WTC11 (cell line): ENCODE measurements around the gene ZNF213. TPM values are rescaled to one million over a fixed set of nuclear protein-coding genes. Genes with fewer than 3 reads are reported as not detected.
A peak's percentile ranks its signal among the peaks of the same experiment; 100 is the strongest.

ENCODE experiments used
- ATAC-seq: fragments of 200-7000 bp; cut with Tn5 transposase; 2 replicates; pipeline ENCODE4 v1.10.0; 2021; ENCODE audit warnings: mild to moderate bottlenecking, moderate library complexity
- CTCF ChIA-PET: fragments of 300-600 bp; sonication (Branson Sonifier 250); formaldehyde crosslinking; loops from one replicate; lab custom pipeline; 2021; ENCODE audit warnings: antibody characterized with exemption; lab: Charles Lee
- POLR2A ChIA-PET: fragments of 350-600 bp; sonication (Branson Sonifier 250); formaldehyde crosslinking; loops from one replicate; lab custom pipeline; 2021; ENCODE audit warnings: antibody characterized with exemption; lab: Charles Lee
- DNase-seq: peaks from one replicate; pipeline ENCODE4 v3.0.0; 2021; ENCODE audit warnings: low spot score
- H3K27ac Mint-ChIP-seq: 2 replicates; pipeline ENCODE4 v1.8.0; 2021; ENCODE audit warnings: mixed read lengths
- H3K27me3 Mint-ChIP-seq: 2 replicates; pipeline ENCODE4 v1.8.0; 2021; ENCODE audit warnings: low read depth, mild to moderate bottlenecking, moderate library complexity, mixed read lengths
- H3K36me3 Mint-ChIP-seq: 2 replicates; pipeline ENCODE4 v1.8.0; 2021; ENCODE audit warnings: mixed read lengths
- H3K4me1 Mint-ChIP-seq: 2 replicates; pipeline ENCODE4 v1.8.0; 2022; ENCODE audit warnings: mixed read lengths
- H3K4me3 Mint-ChIP-seq: 2 replicates; pipeline ENCODE4 v1.8.0; 2021; ENCODE audit warnings: mild to moderate bottlenecking, moderate library complexity, mixed read lengths
- H3K9me3 Mint-ChIP-seq: 2 replicates; pipeline ENCODE4 v1.8.0; 2021; ENCODE audit warnings: mixed read lengths
- AR ChIP-seq: fragments of 250-450 bp; sonication (Bioruptor Pico); IDR thresholded peaks from 2 replicates; pipeline ENCODE4 v1.9.0; 2021; ENCODE audit warnings: mild to moderate bottlenecking
- ATF1 ChIP-seq: sonication (generic); formaldehyde crosslinking; IDR thresholded peaks from 2 replicates; pipeline ENCODE4 v1.8.1; 2023; ENCODE audit warnings: mild to moderate bottlenecking, moderate library complexity, missing genetic modification reagents
- CREM ChIP-seq: sonication (generic); formaldehyde crosslinking; IDR thresholded peaks from 2 replicates; pipeline ENCODE4 v1.8.1; 2022; ENCODE audit warnings: mild to moderate bottlenecking, missing genetic modification reagents, moderate library complexity
- ERG ChIP-seq: fragments of 250-450 bp; sonication (Bioruptor Pico); IDR thresholded peaks from 2 replicates; pipeline ENCODE4 v1.8.0; 2021; ENCODE audit warnings: mild to moderate bottlenecking
- ETV6 ChIP-seq: sonication (generic); formaldehyde crosslinking; IDR thresholded peaks from 2 replicates; pipeline ENCODE4 v1.8.1; 2022; ENCODE audit warnings: mild to moderate bottlenecking, missing genetic modification reagents
- FOXP1 ChIP-seq: sonication (generic); formaldehyde crosslinking; IDR thresholded peaks from 2 replicates; pipeline ENCODE4 v1.8.0; 2022; ENCODE audit warnings: missing genetic modification reagents, mild to moderate bottlenecking, moderate library complexity, borderline replicate concordance
- GTF2I ChIP-seq: fragments of 250-450 bp; sonication (Bioruptor Pico); conservative IDR thresholded peaks from 2 replicates; pipeline ENCODE4 v1.4.0; 2021; ENCODE audit warnings: mild to moderate bottlenecking
- HMGXB4 ChIP-seq: sonication (generic); formaldehyde crosslinking; IDR thresholded peaks from 2 replicates; pipeline ENCODE4 v1.8.1; 2023; ENCODE audit warnings: mild to moderate bottlenecking, moderate library complexity, missing genetic modification reagents
- IRF1 ChIP-seq: sonication (generic); formaldehyde crosslinking; IDR thresholded peaks from 2 replicates; pipeline ENCODE4 v1.8.0; 2023; ENCODE audit warnings: missing genetic modification reagents
- IRF2 ChIP-seq: sonication (generic); formaldehyde crosslinking; IDR thresholded peaks from 2 replicates; pipeline ENCODE4 v1.8.0; 2022; ENCODE audit warnings: low read depth, missing genetic modification reagents, borderline replicate concordance
- JUN ChIP-seq: sonication (generic); formaldehyde crosslinking; IDR thresholded peaks from 2 replicates; pipeline ENCODE4 v1.8.0; 2023; ENCODE audit warnings: mild to moderate bottlenecking, missing genetic modification reagents
- MAX ChIP-seq: sonication (generic); formaldehyde crosslinking; IDR thresholded peaks from 2 replicates; pipeline ENCODE4 v1.8.0; 2022; ENCODE audit warnings: mild to moderate bottlenecking, missing genetic modification reagents
- MLX ChIP-seq: sonication (generic); formaldehyde crosslinking; IDR thresholded peaks from 2 replicates; pipeline ENCODE4 v1.8.1; 2023; ENCODE audit warnings: mild to moderate bottlenecking, missing genetic modification reagents, moderate library complexity
- MXD4 ChIP-seq: fragments of 250-450 bp; sonication (Bioruptor Pico); IDR thresholded peaks from 2 replicates; pipeline ENCODE4 v1.8.0; 2021; ENCODE audit warnings: mild to moderate bottlenecking, moderate library complexity, borderline replicate concordance
- MYBL2 ChIP-seq: sonication (generic); formaldehyde crosslinking; IDR thresholded peaks from 2 replicates; pipeline ENCODE4 v1.8.1; 2023; ENCODE audit warnings: mild to moderate bottlenecking, moderate library complexity, missing genetic modification reagents
- NR1H2 ChIP-seq: sonication (generic); formaldehyde crosslinking; IDR thresholded peaks from 2 replicates; pipeline ENCODE4 v1.9.0; 2021; ENCODE audit warnings: mild to moderate bottlenecking, moderate library complexity, missing genetic modification reagents
- PRRX2 ChIP-seq: fragments of 250-450 bp; sonication (Bioruptor Pico); IDR thresholded peaks from 2 replicates; pipeline ENCODE4 v1.8.0; 2021; ENCODE audit warnings: mild to moderate bottlenecking
- RORB ChIP-seq: fragments of 250-450 bp; sonication (Bioruptor Pico); IDR thresholded peaks from 2 replicates; pipeline ENCODE4 v1.9.0; 2021; ENCODE audit warnings: mild to moderate bottlenecking
- SMAD4 ChIP-seq: sonication (generic); formaldehyde crosslinking; IDR thresholded peaks from 2 replicates; pipeline ENCODE4 v1.8.0; 2022; ENCODE audit warnings: mild to moderate bottlenecking, missing genetic modification reagents
- SP1 ChIP-seq: sonication (generic); formaldehyde crosslinking; conservative IDR thresholded peaks from 2 replicates; pipeline ENCODE4 v1.8.1; 2022; ENCODE audit warnings: missing genetic modification reagents
- TEAD4 ChIP-seq: sonication (generic); formaldehyde crosslinking; IDR thresholded peaks from 2 replicates; pipeline ENCODE4 v1.8.0; 2022; ENCODE audit warnings: mild to moderate bottlenecking, missing genetic modification reagents
- TP53 ChIP-seq: sonication (generic); formaldehyde crosslinking; IDR thresholded peaks from 2 replicates; pipeline ENCODE4 v1.8.1; 2023; ENCODE audit warnings: mild to moderate bottlenecking, missing genetic modification reagents
- ZBTB43 ChIP-seq: sonication (generic); formaldehyde crosslinking; IDR thresholded peaks from 2 replicates; pipeline ENCODE4 v1.8.1; 2023; ENCODE audit warnings: mild to moderate bottlenecking, missing genetic modification reagents
- ZNF671 ChIP-seq: fragments of 250-450 bp; sonication (Bioruptor Pico); IDR thresholded peaks from 2 replicates; pipeline ENCODE4 v1.8.0; 2021; ENCODE audit warnings: mild to moderate bottlenecking
- total RNA-seq: library from RNA; stranded (reverse); gene quantifications from 3 replicates; pipeline ENCODE4 v1.2.3, GENCODE V29; 2021

The ZNF213 gene
- total RNA-seq, 1 experiment from 2014 or later = 11.6 TPM

GRCh38 chr16:3188675-3188924, 53.8 kb downstream of the ZNF213 start (continued):
- TF ChIP-seq MXD4 (CRISPR knock-in tag) = no peak

GRCh38 chr16:3188925-3189825, 54.3 kb downstream of the ZNF213 start:
- no peaks in the 10 kb centered on the region; the same call in 1 of the 2 replicates for H3K9me3 Mint-ChIP-seq
- peak overlapping the region; percentile 97 for H3K4me3 Mint-ChIP-seq
- H3K4me1 Mint-ChIP-seq = peaks cover 18% of the 10 kb centered on the region
- H3K27ac Mint-ChIP-seq = no peak overlapping the region; the same call in 1 of the 2 replicates
- H3K27me3 Mint-ChIP-seq = peaks cover 61% of the 10 kb centered on the region
- ATAC-seq (peak; percentile 35), DNase-seq (peak; percentile 80)
- CTCF ChIA-PET = interaction anchor here (0.8 to 3.0 kb wide), 12 partner anchors 14 to 311 kb away, joined by 3 to 22 read pairs (median 4); partner anchors contain the start of genes CLUAP1, ZNF213 and ZNF263
- POLR2A ChIA-PET = interaction anchor here (0.9 kb wide), 1 partner anchor 94 kb away, joined by 4 read pairs; the partner anchor contains the start of gene ZNF263
- no peaks in the 10 kb centered on the region for H3K36me3 Mint-ChIP-seq
- TF ChIP-seq MLX (CRISPR knock-in tag) (no peak), ATF1 (CRISPR knock-in tag) (peak; percentile 50; the same call in 1 of the 2 replicates), ZBTB43 (CRISPR knock-in tag) (no peak), IRF2 (CRISPR knock-in tag) (no peak), GTF2I (CRISPR knock-in tag) (no peak), SP1 (peak; percentile 55), NR1H2 (CRISPR knock-in tag) (no peak), HMGXB4 (CRISPR knock-in tag) (peak; percentile 97), MAX (CRISPR knock-in tag) (peak; percentile 61), PRRX2 (CRISPR knock-in tag) (0 out of 2 replicates have a peak, but pooled peaks have one; percentile 27), CREM (CRISPR knock-in tag) (0 out of 2 replicates have a peak, but pooled peaks have one; percentile 65), RORB (CRISPR knock-in tag) (no peak), TP53 (CRISPR knock-in tag) (0 out of 2 replicates have a peak, but pooled peaks have one; percentile 64), TEAD4 (CRISPR knock-in tag) (no peak), MYBL2 (CRISPR knock-in tag) (no peak), ERG (0 out of 2 replicates have a peak, but pooled peaks have one; percentile 26), IRF1 (CRISPR knock-in tag) (no peak), AR (no peak), JUN (no peak), ETV6 (CRISPR knock-in tag) (peak; percentile 55; the same call in 1 of the 2 replicates), FOXP1 (no peak), ZNF671 (CRISPR knock-in tag) (no peak), SMAD4 (CRISPR knock-in tag) (no peak)
